Kidney epithelial cell (primary cell): ENCODE measurements around the gene TPST1. TPM values are rescaled to one million over a fixed set of nuclear protein-coding genes. Genes with fewer than 3 reads are reported as not detected.

ENCODE experiments used
- DNase-seq: peaks from one replicate; pipeline ENCODE4 v3.0.0-alpha.2; 2010; ENCODE audit warnings: low read depth
- H3K27me3 ChIP-seq: 2 replicates; pipeline ENCODE4 v1.6.0; 2011; ENCODE audit warnings: low read length; ENCODE audit not compliant: control insufficient read depth, insufficient read depth
- H3K36me3 ChIP-seq: 2 replicates; pipeline ENCODE4 v1.5.1; 2011; ENCODE audit warnings: low read length; ENCODE audit not compliant: control insufficient read depth, insufficient read depth
- H3K4me3 ChIP-seq: 2 replicates; pipeline ENCODE4 v1.5.1; 2011; ENCODE audit warnings: low read depth, mild to moderate bottlenecking, control low read depth, low read length
- CTCF ChIP-seq: IDR thresholded peaks from 2 replicates; pipeline ENCODE4 v1.5.1; 2011; ENCODE audit warnings: mild to moderate bottlenecking, moderate library complexity, low read length, control low read depth, inconsistent platforms; ENCODE audit not compliant: insufficient read depth, poor library complexity, severe bottlenecking
- total RNA-seq: library from RNA; depleted of rRNA; stranded (reverse); fragments of >200 nt; gene quantifications from 2 replicates; pipeline ENCODE4 v1.2.3, GENCODE V29; 2015

The TPST1 gene
- total RNA-seq, 1 donor from 2014 or later: 42.9 TPM

GRCh38 chr7:66193146-66193725 lies 11.9 kb upstream of the TPST1 start:
- Histone ChIP-seq H3K4me3 (no peak overlapping the region), H3K27me3 (no peaks in the 10 kb centered on the region), H3K36me3 (no peaks in the 10 kb centered on the region)
- no peak for DNase-seq
- no peak for TF ChIP-seq CTCF

GRCh38 chr7:66198469-66198868 lies 6.7 kb upstream of the TPST1 start:
- Histone ChIP-seq H3K4me3 (no peak overlapping the region), H3K36me3 (no peaks in the 10 kb centered on the region), H3K27me3 (no peaks in the 10 kb centered on the region)
- no peak for DNase-seq
- TF ChIP-seq CTCF: no peak

- no peaks in the 10 kb centered on the region for H3K27me3 ChIP-seq
- no peak for TF ChIP-seq CTCF
- no peak overlapping the region for H3K4me3 ChIP-seq
- H3K36me3 ChIP-seq: no peaks in the 10 kb centered on the region
- DNase-seq: no peak
Measured at GRCh38 chr7:66198956-66199355, 6.2 kb upstream of the TPST1 start.

GRCh38 chr7:66202441-66202840 lies 2.7 kb upstream of the TPST1 start:
- DNase-seq: no peak
- Histone ChIP-seq H3K27me3 (no peaks in the 10 kb centered on the region), H3K4me3 (no peak overlapping the region), H3K36me3 (no peaks in the 10 kb centered on the region)
- TF ChIP-seq CTCF: no peak

GRCh38 chr7:66205741-66206090 lies 582 bp downstream of the TPST1 start:
- H3K27me3 ChIP-seq: no peaks in the 10 kb centered on the region
- TF ChIP-seq CTCF: no peak
- DNase-seq: no peak
- H3K4me3 ChIP-seq: peak overlapping the region; percentile 94
- no peaks in the 10 kb centered on the region for H3K36me3 ChIP-seq
